DOHH2 (cell line): ENCODE results near the gene EVA1C.
"Not testable (repeated sequence)": the region's sequence is repeated elsewhere in the genome, so short reads cannot be mapped to it uniquely, and the experiment has no call there.

Experiments used
- H3F3A ChIP-seq: fragments of 200-600 bp; sonication (generic), shearing (Covaris generic); 2 replicates; pipeline ENCODE4 v1.6.0; 2016; ENCODE audit warnings: antibody characterized with exemption, mild to moderate bottlenecking; ENCODE audit not compliant: control insufficient read depth, insufficient read depth
- H3K27ac ChIP-seq: fragments of 200-600 bp; sonication (generic); 2 replicates; pipeline ENCODE4 v1.5.1; 2014; ENCODE audit warnings: low read depth, mild to moderate bottlenecking, low read length, moderate library complexity
- H3K27me3 ChIP-seq: fragments of 200-600 bp; sonication (generic); 2 replicates; pipeline ENCODE4 v1.6.1; 2014; ENCODE audit warnings: mild to moderate bottlenecking, low read length, mixed read lengths; ENCODE audit not compliant: control insufficient read depth
- H3K36me3 ChIP-seq: fragments of 200-600 bp; sonication (generic); 2 replicates; pipeline ENCODE4 v1.6.1; 2014; ENCODE audit warnings: mild to moderate bottlenecking, low read length, moderate library complexity, mixed read lengths; ENCODE audit not compliant: control insufficient read depth
- H3K4me1 ChIP-seq: fragments of 200-600 bp; sonication (generic); 2 replicates; pipeline ENCODE4 v1.6.1; 2014; ENCODE audit warnings: mild to moderate bottlenecking, low read length, mixed read lengths; ENCODE audit not compliant: control insufficient read depth
- H3K4me2 ChIP-seq: fragments of 200-600 bp; sonication (generic); 2 replicates; pipeline ENCODE4 v1.6.0; 2014; ENCODE audit warnings: mild to moderate bottlenecking, low read length, moderate library complexity
- H3K4me3 ChIP-seq: fragments of 200-600 bp; sonication (generic); 2 replicates; pipeline ENCODE4 v1.5.1; 2014; ENCODE audit warnings: mild to moderate bottlenecking, low read length, mixed read lengths
- H3K79me2 ChIP-seq: fragments of 200-600 bp; sonication (generic); 2 replicates; pipeline ENCODE4 v1.6.1; 2014; ENCODE audit warnings: mild to moderate bottlenecking, low read length, mixed read lengths; ENCODE audit not compliant: control insufficient read depth
- H3K9me2 ChIP-seq: fragments of 200-600 bp; sonication (generic); replicated peaks from 2 replicates; pipeline ENCODE4 v1.6.1; 2014; ENCODE audit warnings: mild to moderate bottlenecking, low read length, mixed read lengths; ENCODE audit not compliant: control insufficient read depth
- H3K9me3 ChIP-seq: fragments of 200-600 bp; sonication (generic); 2 replicates; pipeline ENCODE4 v1.6.1; 2014; ENCODE audit warnings: antibody characterized with exemption, low read length, mixed read lengths; ENCODE audit not compliant: control insufficient read depth, insufficient read depth
- H4K20me1 ChIP-seq: fragments of 200-600 bp; sonication (generic); 2 replicates; pipeline ENCODE4 v1.6.0; 2014; ENCODE audit warnings: low read depth, mild to moderate bottlenecking, antibody characterized with exemption, low read length, moderate library complexity; ENCODE audit not compliant: control insufficient read depth, insufficient read depth
- CTCF ChIP-seq: fragments of 200-600 bp; sonication (generic); IDR thresholded peaks from one replicate; pipeline ENCODE4 v1.5.1; 2014; ENCODE audit warnings: antibody characterized with exemption, mild to moderate bottlenecking, low read depth, low read length; ENCODE audit not compliant: poor library complexity, severe bottlenecking
- EZH2phosphoT487 ChIP-seq: fragments of 200-600 bp; sonication (generic); IDR thresholded peaks from 2 replicates; pipeline ENCODE4 v1.6.1; 2017; ENCODE audit warnings: borderline replicate concordance, mild to moderate bottlenecking, antibody characterized with exemption, low read length, moderate library complexity, mixed read lengths

Gene EVA1C

GRCh38 chr21:32539378-32539777, 126.9 kb downstream of the EVA1C start:
- Histone ChIP-seq H4K20me1 (no peaks in the 10 kb centered on the region), H3K9me3 (no peaks in the 10 kb centered on the region), H3K4me2 (no peak overlapping the region), H3K27me3 (no peaks in the 10 kb centered on the region; the same call in 1 of the 2 replicates), H3K79me2 (no peaks in the 10 kb centered on the region), H3K4me3 (no peak overlapping the region), H3K36me3 (no peaks in the 10 kb centered on the region), H3K4me1 (no peaks in the 10 kb centered on the region), H3K27ac (no peak overlapping the region), H3K9me2 (no peaks in the 10 kb centered on the region), H3F3A (no peaks in the 10 kb centered on the region)
- no peak for TF ChIP-seq CTCF

GRCh38 chr21:32543056-32543455, 130.6 kb downstream of the EVA1C start:
- H3F3A ChIP-seq, H3K4me1 ChIP-seq, H3K27me3 ChIP-seq, H4K20me1 ChIP-seq, H3K9me3 ChIP-seq, H3K4me3 ChIP-seq, H3K27ac ChIP-seq, H3K36me3 ChIP-seq, H3K9me2 ChIP-seq, H3K4me2 ChIP-seq, H3K79me2 ChIP-seq: not testable (repeated sequence)

GRCh38 chr21:32543975-32544374, 131.5 kb downstream of the EVA1C start:
- no peaks in the 10 kb centered on the region for H3K36me3 ChIP-seq
- no peaks in the 10 kb centered on the region for H3K4me1 ChIP-seq
- H3F3A ChIP-seq = no peaks in the 10 kb centered on the region
- H3K27ac ChIP-seq = no peak overlapping the region
- no peaks in the 10 kb centered on the region for H4K20me1 ChIP-seq
- H3K9me3 ChIP-seq = no peaks in the 10 kb centered on the region
- no peak overlapping the region for H3K4me2 ChIP-seq
- no peaks in the 10 kb centered on the region for H3K27me3 ChIP-seq
- H3K4me3 ChIP-seq = no peak overlapping the region
- H3K9me2 ChIP-seq = no peaks in the 10 kb centered on the region
- no peak for TF ChIP-seq CTCF
- TF ChIP-seq EZH2phosphoT487 = no peak
- H3K79me2 ChIP-seq = no peaks in the 10 kb centered on the region

- H3K27ac ChIP-seq = no peak overlapping the region
- no peaks in the 10 kb centered on the region for H4K20me1 ChIP-seq
- TF ChIP-seq EZH2phosphoT487 (no peak), CTCF (no peak)
- no peaks in the 10 kb centered on the region for H3K9me3 ChIP-seq
- H3K4me1 ChIP-seq = no peaks in the 10 kb centered on the region
- H3K79me2 ChIP-seq = no peaks in the 10 kb centered on the region
- H3K9me2 ChIP-seq = no peaks in the 10 kb centered on the region
- no peak overlapping the region for H3K4me3 ChIP-seq
- no peaks in the 10 kb centered on the region for H3F3A ChIP-seq
- H3K27me3 ChIP-seq = no peaks in the 10 kb centered on the region
- H3K36me3 ChIP-seq = no peaks in the 10 kb centered on the region
- no peak overlapping the region for H3K4me2 ChIP-seq
Measured at GRCh38 chr21:32544697-32545096, 132.2 kb downstream of the EVA1C start.
